Astrocyte of the hippocampus (primary cell): ENCODE results near the gene SAG.
"Not testable (repeated sequence)": the region's sequence is repeated elsewhere in the genome, so short reads cannot be mapped to it uniquely, and the experiment has no call there.

Source experiments
- DNase-seq: peaks from one replicate; pipeline ENCODE4 v3.0.0; 2011; ENCODE audit warnings: low read depth, low spot score

SAG gene

DNA sequence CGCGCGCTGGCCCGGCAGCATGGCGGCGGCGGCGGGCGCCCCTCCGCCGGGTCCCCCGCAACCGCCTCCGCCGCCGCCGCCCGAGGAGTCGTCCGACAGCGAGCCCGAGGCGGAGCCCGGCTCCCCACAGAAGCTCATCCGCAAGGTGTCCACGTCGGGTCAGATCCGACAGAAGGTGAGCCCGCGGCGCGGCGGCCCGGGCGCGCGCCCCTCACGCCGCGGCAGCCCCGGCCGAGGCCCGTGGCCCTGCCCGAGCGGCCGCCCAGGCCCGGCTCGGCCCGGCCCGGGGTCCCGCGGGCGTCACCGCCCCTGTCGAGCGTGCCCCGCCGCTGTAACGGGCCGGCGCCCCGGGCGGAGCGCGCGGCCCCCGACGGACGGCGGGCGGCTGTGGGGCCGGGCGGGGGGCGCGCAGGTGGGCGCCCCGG lies 46.9 kb downstream of the SAG start:
- DNase-seq = no peak

DNA sequence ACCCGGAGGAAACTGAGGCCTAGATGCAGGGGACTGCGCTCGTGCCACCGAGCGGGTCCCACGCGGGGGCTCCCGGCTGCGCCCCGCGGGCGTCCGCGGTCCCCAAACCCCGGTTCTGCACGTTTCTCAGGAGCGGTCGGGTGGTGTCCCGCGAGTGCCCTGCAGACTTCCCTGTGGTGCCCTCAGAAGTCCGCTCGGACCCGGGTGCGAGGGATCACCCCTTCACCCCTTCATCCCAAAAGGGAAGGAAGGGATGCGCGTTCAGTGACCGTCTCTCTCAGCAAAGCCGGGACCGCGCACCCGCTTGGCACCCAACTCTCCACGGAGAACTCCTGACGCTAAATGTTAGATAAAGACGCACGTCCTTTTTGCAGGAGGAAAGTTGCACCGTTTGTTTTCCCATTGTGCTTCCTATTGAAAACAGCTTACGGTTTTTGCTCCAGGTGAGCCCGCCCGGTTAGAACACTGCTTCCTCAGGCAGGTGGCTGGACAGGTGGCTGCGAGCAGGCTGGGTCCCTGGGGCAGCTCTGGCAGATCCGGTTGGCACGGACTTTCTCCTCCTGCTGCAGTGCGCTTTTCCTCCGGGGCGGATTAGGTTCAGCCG lies 47.5 kb downstream of the SAG start:
- DNase-seq = peak; percentile 48

DNA sequence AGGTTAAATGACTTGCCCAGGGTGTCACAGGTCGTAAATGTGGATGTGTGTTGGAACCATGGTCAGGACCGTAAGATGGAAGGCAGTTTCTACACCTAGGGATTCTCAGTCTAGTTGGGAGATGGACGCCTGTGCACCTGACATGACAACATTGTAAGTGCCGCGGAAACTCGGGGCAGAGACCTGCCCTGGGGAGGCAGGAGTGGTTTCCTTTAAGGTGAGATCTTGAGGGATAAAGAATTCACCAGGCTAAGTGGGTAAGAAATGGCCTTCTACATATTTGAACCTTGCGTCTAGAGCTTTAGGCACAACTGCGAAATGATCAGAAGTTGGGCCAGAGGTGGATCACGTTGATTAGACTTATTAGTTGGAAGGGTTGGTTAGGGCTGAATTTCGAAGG lies 48.3 kb downstream of the SAG start:
- DNase-seq = no peak

DNA sequence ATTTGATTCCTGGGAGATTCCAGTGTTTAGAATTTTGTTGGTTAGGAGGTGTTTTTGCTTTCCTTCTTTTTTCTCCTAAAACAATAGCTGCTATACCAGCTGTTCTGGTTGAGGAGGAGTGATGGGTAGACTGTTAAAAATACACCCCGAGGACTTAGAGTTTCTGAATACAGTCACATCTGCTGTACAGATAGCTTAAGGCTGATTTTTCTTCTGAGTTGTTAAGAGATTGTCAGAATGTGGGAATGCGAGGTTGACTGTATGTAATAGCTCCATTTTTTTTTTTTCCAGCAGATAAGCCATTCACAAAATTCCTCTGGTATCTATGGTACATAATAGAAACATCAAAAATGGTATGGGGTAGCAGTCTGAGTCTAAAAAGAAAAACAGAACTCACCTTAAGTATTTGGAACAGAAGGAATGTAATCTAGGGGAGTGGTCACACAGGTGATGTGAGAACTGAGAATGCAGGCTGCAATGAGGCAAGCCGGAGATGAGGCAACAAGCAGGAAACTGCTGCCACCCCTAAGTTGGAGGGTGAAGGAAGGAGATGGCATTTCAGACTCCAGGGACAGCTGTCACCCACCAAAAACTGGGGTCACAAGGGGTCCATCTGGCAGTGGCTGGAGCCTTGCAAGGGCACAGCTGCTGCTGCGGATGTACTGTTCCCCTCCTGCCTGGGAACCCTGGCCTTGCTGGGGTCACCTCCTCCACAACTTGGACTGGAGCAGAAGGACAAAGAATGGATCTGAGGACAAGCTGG lies 49.1 kb downstream of the SAG start:
- DNase-seq = no peak

DNA sequence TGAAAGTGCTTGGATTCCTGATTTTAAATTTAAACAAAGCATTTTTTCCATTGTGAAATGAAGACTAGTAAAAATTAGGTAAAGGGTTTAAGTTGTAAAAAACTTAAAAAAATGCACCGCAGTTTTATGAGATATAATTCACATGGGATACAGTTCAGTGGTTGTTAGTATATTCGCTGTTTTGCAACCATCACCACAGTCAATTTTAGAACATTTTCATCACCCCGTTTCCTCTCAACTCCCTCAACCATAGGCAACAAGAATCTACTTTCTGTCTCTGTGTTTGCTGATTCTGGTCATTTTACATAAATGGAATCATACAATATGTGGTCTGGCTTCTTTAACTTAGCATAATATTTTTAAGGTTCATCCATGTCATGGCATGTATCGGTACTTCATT lies 50.7 kb downstream of the SAG start:
- no peak for DNase-seq

- DNase-seq = no peak
These were observed 51.3 kb downstream of the SAG start for GRCh38 chr2:233358947-233359346.

- no peak for DNase-seq
These were observed 52.2 kb downstream of the SAG start for GRCh38 chr2:233359823-233360222.

DNA sequence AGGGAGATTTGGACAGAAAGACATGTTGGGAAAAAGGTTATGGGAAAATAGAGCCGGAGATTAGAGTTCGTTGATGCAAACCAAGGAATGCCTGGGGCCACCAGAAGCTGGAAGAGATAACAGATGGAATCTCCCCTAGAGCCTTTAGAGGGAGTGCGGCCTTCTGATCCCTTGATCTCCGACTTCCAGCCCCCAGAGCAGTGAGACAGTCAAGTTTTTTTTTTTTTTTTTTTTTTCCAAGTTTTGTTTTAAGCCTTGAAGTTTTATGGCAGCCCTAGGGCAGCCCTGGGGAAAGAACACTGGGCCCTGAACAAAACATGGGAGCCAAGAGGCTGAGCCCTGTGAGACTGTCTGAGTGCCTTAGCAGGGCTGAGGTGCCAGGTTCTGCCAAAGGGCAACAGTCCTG lies 53.2 kb downstream of the SAG start:
- DNase-seq = no peak

DNA sequence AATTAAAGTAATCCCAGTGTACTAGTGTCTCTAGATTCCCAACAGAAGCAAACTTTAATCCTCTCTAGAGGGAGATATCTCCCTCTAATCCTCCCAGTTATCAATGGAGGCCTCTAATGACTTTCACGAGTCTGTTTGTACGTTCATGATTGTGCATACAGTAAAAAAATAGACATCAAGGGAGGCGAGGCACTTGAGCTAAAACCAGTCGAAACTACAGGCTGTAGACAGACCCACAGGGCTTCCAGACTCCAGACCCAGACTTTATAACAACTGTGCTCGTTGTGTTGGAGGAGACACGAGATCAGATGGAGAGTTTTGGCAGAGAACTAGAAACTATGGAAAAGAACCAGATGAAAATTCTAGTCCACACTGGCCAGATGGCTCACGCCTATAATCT lies 53.7 kb downstream of the SAG start:
- DNase-seq = no peak

- DNase-seq = no peak
These were observed 55.1 kb downstream of the SAG start for GRCh38 chr2:233362742-233363141.

DNA sequence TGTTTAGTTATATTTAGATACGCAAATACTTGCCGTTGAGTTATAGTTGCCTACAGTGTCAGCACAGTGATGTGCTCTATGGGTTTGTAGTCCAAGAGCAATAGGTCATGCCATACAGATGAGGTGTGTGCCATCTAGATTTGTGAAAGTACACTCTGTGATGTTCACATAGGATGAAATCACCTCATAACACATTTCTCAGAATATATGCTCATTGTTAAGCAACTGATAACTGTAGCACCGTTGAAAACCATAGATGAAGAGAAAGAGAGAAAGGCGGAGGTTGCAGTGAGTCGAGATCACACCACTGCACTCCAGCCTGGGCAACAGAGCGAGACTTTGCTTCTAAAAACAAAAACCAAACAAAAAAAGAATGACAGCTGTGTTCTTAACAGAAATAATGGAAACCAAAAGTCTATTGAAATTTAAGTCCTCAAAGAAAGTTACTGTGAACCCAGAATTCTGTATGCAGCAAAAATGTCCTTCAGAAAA lies 56.2 kb downstream of the SAG start:
- DNase-seq = no peak

DNA sequence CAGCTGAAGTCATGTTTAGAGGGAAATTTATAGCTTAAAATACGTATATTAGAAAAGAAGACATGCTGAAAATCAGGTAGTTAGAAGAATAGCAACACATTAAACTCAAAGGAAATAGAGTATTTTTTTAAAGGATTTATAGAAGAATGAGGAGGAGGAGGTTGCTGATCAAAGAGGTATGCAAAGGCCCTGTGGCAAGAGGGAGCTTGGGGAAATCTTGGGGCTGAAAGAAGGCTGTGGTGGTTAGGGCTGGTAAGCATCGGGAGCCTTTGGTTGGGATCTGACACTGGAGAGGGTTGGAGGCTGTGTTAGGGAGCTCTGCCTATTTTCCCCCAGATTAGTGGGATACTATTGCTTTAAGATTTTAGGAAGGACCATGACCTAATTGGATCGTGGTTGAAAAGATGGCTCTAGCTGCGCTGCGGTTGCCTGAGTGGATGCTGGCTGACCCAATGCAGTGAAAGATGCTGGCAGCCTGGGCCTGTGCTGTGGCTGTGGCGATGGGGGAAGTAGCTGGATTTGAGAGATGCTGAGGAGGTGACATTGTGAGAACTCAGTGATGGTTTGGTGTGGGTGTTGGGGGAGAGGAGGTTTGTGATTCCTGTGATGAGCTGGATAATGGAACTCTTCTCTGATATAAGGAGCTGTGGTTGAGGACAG lies 58.4 kb downstream of the SAG start:
- DNase-seq = no peak

- DNase-seq = no peak
These were observed 60.0 kb downstream of the SAG start for GRCh38 chr2:233367586-233367985.

DNA sequence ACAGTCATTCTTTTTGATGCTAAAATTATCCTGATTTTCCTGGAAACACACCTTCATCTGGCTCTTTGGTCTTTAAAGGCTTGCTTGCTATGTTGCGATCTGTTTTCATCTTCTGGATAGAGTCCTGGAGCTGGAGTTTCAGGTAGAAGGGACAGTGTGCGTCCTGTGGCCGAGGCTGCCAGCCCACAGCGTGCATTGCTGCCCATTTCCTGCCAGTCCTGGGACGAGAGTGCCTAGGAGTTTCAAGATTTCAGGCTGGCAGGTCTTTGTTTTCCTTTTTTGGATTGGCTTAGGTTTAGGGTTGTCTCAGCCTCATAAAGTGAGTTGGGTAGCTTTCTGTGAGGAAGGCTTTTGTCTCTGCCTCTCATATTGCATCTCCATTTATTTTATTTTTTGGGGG lies 61.1 kb downstream of the SAG start:
- no peak for DNase-seq

- no peak for DNase-seq
These were observed 61.8 kb downstream of the SAG start for GRCh38 chr2:233369462-233369861.

GRCh38 chr2:233369897-233370685 lies 62.5 kb downstream of the SAG start:
- DNase-seq = no peak

DNA sequence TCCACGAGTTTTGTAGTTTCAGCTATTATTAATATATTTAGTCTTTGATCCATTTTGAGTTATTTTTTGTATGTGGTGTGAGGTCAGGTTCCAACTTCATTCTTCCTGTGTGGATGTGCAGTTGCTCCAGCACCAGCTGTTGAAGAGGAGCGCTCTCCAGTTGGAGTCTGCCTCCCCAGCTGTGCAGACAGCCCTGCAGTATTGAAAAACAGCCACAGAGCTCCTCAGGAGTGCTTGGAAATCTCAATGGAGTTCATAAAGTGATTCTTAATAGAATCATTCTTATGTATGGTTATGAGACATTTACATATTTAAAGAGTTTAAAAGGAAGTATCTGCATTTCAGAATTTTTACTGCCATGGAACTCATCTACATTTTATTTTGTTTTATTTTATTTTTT lies 64.0 kb downstream of the SAG start:
- no peak for DNase-seq

DNA sequence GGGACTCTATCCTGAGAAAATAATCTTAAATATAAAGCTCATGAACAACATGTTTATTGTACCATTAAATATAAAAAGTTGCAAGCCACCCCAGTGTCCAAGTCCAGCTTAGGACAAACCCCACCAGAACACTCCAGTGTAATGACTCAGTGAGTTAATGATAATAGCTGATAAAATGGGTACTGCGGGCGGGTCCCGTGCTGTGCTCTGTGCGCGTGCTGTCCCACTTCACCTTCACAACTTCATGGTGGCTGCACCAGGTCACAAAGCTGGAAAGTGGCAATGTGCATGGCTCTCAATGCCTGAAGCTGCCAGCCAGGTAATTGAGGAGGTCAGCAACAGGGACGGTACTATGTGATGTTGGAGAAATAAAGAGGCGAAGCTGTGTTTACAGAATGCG lies 65.2 kb downstream of the SAG start:
- no peak for DNase-seq

DNA sequence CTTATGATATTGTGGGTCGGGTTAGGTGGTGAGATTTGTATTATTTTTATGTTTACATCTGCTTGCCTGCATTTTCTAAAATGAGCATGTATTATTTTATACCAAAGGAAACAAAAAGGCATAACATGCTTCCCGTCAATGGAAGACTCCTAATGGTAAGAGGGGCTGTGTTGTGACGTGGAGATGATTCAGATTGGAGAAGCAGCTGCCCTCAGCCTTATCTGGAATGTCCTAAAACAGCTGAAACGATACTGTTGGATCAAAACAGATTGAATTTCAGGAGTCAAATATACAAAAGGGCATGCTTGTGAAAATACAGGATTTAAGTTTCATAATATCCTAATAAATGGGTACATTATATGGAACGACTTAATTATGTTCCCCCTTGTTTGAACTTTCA lies 65.7 kb downstream of the SAG start:
- no peak for DNase-seq

DNA sequence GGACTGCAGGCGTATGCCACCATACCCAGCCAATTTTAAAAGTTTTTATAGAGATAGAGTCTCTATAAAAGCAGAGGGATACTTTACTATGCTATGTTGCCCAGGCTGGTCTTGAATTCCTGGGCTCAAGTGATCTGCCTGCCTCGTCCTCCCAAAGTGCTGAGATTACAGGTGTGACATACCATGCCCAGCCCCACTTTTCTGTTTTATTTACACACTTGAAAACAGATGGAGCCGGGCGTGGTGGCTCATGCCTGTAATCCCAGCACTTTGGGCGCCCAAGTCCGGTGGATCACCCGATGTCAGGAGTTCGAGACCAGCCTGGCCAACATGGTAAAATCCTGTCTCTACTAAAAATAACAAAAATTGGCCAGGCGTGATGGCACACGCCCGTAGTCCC lies 67.2 kb downstream of the SAG start:
- DNase-seq = not testable (repeated sequence)

DNA sequence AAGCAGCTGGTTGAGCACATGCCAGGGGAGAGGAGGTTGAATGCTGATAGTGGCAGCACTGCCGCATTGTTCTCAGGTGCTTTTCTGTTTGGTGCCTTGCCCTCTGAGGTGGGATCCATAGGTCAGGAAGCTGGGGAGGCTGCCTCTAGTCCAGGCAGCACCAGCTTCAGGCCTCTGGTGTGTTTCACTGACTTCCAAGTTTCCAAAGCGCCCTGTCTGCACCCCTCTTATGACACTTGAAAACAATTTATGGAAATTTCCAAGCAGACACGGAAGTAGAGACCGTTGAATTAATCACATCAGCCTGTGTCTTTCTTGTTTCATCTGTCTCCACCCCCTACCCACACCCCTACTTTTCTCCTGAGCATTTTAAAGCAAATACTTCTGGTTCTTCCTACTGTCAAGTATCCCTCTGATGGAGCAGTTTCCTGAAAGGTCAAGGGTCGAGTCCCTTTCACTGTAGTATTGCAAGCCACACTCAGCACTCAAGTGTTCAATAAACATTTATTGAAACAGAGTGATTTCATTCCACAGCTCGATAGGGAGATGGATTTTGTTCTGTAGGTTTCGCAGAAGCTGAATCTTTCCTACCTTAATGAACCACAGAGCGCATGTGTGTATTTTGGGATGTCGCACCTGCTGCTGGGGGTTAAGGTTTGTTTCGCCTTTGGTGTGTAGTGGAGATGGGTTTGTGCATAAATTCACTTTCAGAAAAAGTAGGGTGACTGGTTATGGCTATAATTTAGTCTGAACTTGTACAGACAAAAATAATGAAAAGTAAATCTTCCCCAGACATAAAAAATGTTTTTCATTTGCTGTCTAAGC lies 68.1 kb downstream of the SAG start:
- no peak for DNase-seq
